GM12891 (cell line): ENCODE data around the gene ADORA2A. TPM values are rescaled to one million over a fixed set of nuclear protein-coding genes. Genes with fewer than 3 reads are reported as not detected.

Experiments used
- DNase-seq: peaks from one replicate; pipeline ENCODE4 v3.0.0; 2011; ENCODE audit warnings: low spot score; ENCODE audit not compliant: insufficient read length
- FAIRE-seq: peaks from 2 replicates; lab custom pipeline; 2011; peaks lifted over from hg19 to GRCh38; lab: Jason Lieb, UNC
- PAX5 ChIP-seq: IDR thresholded peaks from 2 replicates; pipeline ENCODE4 v1.6.1; 2011; ENCODE audit warnings: low read length, moderate library complexity, mild to moderate bottlenecking; ENCODE audit not compliant: insufficient read depth, severe bottlenecking
- POLR2A ChIP-seq: IDR thresholded peaks from 2 replicates; pipeline ENCODE4 v1.6.1; 2011; ENCODE audit warnings: low read depth, low read length, control low read depth
- POLR2AphosphoS5 ChIP-seq: IDR thresholded peaks from 2 replicates; pipeline ENCODE4 v1.6.1; 2011; ENCODE audit warnings: low read depth, low read length, control low read depth
- POU2F2 ChIP-seq: IDR thresholded peaks from 2 replicates; pipeline ENCODE4 v1.6.1; 2011; ENCODE audit warnings: low read depth, mild to moderate bottlenecking, control low read depth, low read length, moderate library complexity
- SPI1 ChIP-seq: IDR thresholded peaks from 2 replicates; pipeline ENCODE4 v1.6.1; 2011; ENCODE audit warnings: low read depth, low read length, control low read depth
- TAF1 ChIP-seq: IDR thresholded peaks from 2 replicates; pipeline ENCODE4 v1.6.1; 2011; ENCODE audit warnings: low read depth, low read length, control low read depth
- polyA plus RNA-seq: library from polyadenylated mRNA; unstranded; fragments of >200 nt; gene quantifications from one replicate; pipeline ENCODE4 v1.2.1, GENCODE V29; 2012; ENCODE audit warnings: low read depth, missing spikeins, inconsistent platforms; ENCODE audit not compliant: missing spikeins

Gene ADORA2A
- 15.5 TPM for polyA plus RNA-seq

GRCh38 chr22:24427500-24428164, at the start of gene ADORA2A:
Gene ADORA2A, plus strand, starts transcription at chr22:24427599. Its CDS starts 5,806 bp downstream, at chr22:24433405.
- peak; percentile 68 for DNase-seq
- TF ChIP-seq POLR2A (0 out of 2 replicates have a peak, but pooled peaks have one; percentile 14), SPI1 (no peak), TAF1 (no peak), PAX5 (no peak), POLR2AphosphoS5 (0 out of 2 replicates have a peak, but pooled peaks have one; percentile 26), POU2F2 (no peak)

GRCh38 chr22:24379536-24379935, 47.9 kb upstream of the ADORA2A start:
- FAIRE-seq, result no peak
- TF ChIP-seq PAX5, result no peak
- TF ChIP-seq POLR2AphosphoS5, result no peak
- TF ChIP-seq TAF1, result no peak
- no peak for TF ChIP-seq POLR2A
- DNase-seq, result no peak

More at GRCh38 chr22:24427500-24428164, at the start of gene ADORA2A:
- FAIRE-seq, result peak; percentile 99

DNA sequence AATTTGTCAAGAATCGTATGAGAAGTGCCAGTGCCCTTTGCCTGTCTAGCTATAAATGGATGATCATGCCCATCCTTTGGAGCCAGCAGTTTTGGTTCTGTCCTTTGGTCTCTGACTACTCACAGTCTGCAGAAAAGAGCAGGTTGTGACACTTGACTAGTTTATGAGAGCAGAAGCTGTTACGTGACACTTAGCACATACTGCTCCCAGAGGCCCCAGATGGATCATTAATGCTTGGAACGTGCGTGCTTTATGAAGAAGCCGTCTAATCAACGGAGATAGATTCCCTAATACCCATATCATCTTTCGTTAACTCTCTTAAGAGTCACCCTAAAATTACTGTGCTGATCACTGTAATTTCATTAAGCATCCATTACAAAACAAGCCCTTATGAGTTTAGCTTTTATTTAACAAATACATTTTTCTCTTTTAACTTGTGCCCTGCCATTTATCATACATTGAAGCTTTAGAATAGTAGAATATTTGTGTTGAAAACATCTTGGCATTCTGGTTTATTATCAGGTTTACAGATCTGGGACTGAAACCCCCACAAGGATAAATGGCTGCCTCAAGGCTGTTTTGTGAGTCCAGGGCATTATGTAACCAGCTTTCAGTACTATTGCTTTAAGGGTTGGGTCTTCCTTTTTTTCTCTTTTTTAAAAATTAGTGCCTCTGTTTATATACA, 47.0 kb upstream of the ADORA2A start:
- TF ChIP-seq POU2F2, result no peak
- no peak for TF ChIP-seq POLR2AphosphoS5
- no peak for TF ChIP-seq POLR2A
- TF ChIP-seq PAX5, result no peak
- TF ChIP-seq TAF1, result no peak
- TF ChIP-seq SPI1, result no peak
- DNase-seq (no peak), FAIRE-seq (no peak)

DNA sequence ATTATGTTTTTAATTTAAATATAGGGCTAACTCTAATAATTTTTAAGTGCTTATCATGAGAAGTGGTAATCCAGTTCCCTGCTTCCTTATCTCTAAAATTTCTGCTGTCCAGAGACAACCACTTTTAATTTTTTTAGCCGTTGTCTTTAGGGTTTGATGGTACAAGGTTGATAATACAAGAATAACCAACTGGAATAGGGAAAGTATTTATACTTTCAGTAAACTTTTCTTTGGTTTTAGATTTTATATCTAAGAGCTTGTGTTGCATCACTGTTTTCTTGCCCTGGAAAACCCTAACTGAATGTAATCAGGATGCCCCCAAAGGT, 46.5 kb upstream of the ADORA2A start:
- no peak for TF ChIP-seq POLR2AphosphoS5
- FAIRE-seq (no peak), DNase-seq (no peak)

- FAIRE-seq (no peak), DNase-seq (no peak)
- no peak for TF ChIP-seq TAF1
- TF ChIP-seq SPI1, result no peak
- no peak for TF ChIP-seq POLR2A
- TF ChIP-seq POLR2AphosphoS5, result no peak
- TF ChIP-seq PAX5, result no peak
- no peak for TF ChIP-seq POU2F2
These were observed 44.3 kb upstream of the ADORA2A start for GRCh38 chr22:24383061-24383460.

- FAIRE-seq (no peak), DNase-seq (no peak)
- no peak for TF ChIP-seq PAX5
- no peak for TF ChIP-seq TAF1
- no peak for TF ChIP-seq SPI1
- TF ChIP-seq POLR2AphosphoS5, result no peak
- TF ChIP-seq POLR2A, result no peak
- no peak for TF ChIP-seq POU2F2
These were observed 43.3 kb upstream of the ADORA2A start for GRCh38 chr22:24384131-24384530.

DNA sequence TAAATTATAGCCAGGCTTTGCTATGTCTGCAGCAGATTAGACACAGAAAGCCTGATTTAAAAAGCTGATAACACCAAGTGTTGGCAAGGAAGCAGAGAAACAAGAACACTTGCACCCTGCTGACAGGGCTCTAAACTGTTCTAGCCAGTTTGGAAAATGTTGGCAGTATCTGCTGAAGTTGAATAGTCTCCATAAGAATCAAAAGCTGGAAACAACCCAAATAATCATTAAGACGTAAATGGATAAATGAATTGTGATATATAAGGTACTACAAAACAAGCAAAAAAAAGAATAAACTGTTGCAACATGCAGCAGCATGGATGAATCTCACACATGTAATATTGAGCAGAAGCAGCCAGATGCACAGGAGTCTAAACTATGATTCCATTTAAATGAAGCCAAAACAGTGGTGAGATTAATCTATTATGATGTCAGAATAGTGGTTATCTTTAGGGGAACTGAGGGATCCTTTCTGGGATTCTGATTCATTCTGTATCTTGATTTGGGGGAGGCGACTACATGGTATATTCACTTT, 40.4 kb upstream of the ADORA2A start:
- TF ChIP-seq PAX5, result no peak
- no peak for TF ChIP-seq POLR2AphosphoS5
- TF ChIP-seq TAF1, result no peak
- no peak for TF ChIP-seq SPI1
- no peak for TF ChIP-seq POU2F2
- no peak for TF ChIP-seq POLR2A
- no peak for FAIRE-seq
- DNase-seq, result no peak

- FAIRE-seq (no peak), DNase-seq (no peak)
- TF ChIP-seq TAF1 (no peak), PAX5 (no peak), POU2F2 (no peak), POLR2A (no peak), POLR2AphosphoS5 (no peak), SPI1 (no peak)
These were observed 37.7 kb upstream of the ADORA2A start for GRCh38 chr22:24389680-24390079.

- DNase-seq (no peak), FAIRE-seq (no peak)
- no peak for TF ChIP-seq TAF1
- TF ChIP-seq SPI1, result no peak
- TF ChIP-seq POLR2A, result no peak
- TF ChIP-seq PAX5, result no peak
- TF ChIP-seq POU2F2, result no peak
- no peak for TF ChIP-seq POLR2AphosphoS5
These were observed 37.2 kb upstream of the ADORA2A start for GRCh38 chr22:24390156-24390555.
